PC-3 (cell line): Measurements from ENCODE around the gene RSRC1.
"Not testable (repeated sequence)": the region's sequence is repeated elsewhere in the genome, so short reads cannot be mapped to it uniquely, and the experiment has no call there.

ENCODE experiments used
- CTCF ChIP-seq: fragments of 300-600 bp; sonication (generic); conservative IDR thresholded peaks from 2 replicates; pipeline ENCODE4 v1.5.1; 2017; ENCODE audit warnings: antibody characterized with exemption, low read depth, mild to moderate bottlenecking, low read length
- EZH2 ChIP-seq: fragments of 300-600 bp; sonication (generic); IDR thresholded peaks from one replicate; pipeline ENCODE4 v1.6.1; 2017; ENCODE audit warnings: antibody characterized with exemption, mild to moderate bottlenecking, low read length; ENCODE audit not compliant: unreplicated experiment
- EZH2phosphoT487 ChIP-seq: fragments of 300-600 bp; sonication (generic); IDR thresholded peaks from 2 replicates; pipeline ENCODE4 v1.6.1; 2018; ENCODE audit warnings: mild to moderate bottlenecking, antibody characterized with exemption, low read length, borderline replicate concordance

- TF ChIP-seq CTCF, EZH2phosphoT487, EZH2: not testable (repeated sequence)
Observed at GRCh38 chr3:158340951-158341350, 231.1 kb downstream of the RSRC1 start.
